ENCODE data around the gene KCNQ1OT1.

The KCNQ1OT1 gene

DNA sequence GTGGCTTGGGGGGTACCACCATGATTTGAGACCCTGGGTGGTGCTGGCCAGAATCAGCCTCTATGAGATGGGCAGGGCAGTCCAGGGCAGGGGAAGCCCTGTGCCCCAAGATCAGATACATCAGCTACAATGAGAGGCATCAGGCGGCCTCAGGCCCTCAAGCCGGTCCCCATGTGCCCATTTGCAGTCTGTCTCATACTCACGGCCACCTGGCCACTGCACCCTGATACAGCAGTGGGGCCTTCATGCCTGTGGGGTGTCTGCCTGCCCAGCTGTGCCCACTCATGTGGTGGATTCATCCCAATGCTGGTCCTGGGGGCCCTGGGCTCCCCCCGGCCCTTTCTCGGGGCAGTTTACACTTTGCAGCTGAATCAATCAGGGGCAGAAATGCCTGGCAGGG, 42.4 kb upstream of the KCNQ1OT1 start:
- no peaks in the 10 kb centered on the region for H3K36me3 ChIP-seq
- H3K27me3 ChIP-seq = no peaks in the 10 kb centered on the region
- no peaks in the 10 kb centered on the region for H3K9me3 ChIP-seq

DNA sequence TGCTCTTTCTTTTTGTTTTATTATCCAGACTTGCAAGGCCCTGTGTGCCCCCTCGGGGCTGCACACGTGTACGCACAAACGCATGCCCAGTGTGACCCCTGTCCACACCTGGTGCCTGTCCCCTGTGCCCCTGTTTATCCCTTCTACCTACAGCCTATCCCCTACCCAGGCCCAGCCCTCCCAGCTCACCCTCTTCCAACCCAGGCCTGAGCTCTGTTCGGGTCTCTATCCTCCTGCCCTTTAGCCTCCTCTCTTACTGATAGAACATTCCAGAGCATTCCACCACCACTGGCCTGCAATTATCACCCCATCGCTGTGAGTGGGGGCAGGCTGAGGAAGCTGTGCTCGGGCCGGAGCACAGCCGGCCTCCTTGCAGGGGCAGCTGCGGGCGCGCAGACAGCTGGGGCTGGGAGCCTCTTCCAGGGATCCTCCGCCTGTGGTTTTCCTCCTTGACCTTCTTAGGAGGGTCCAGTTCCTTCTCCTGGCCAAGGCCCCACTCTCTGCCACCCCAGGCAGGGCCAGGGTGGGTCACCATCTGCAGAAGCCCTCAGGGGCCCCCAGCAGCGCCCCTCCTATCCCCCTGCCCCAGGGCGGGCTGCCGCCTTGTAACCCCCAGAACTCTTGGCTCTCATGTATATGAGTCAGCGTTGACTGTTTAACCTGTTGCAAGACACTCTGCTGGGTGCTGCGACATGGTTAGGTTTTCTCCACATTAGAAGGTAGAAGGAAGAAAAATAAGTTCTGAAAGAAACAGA, 41.8 kb upstream of the KCNQ1OT1 start:
- H3K27ac ChIP-seq = no peak overlapping the region
- no peaks in the 10 kb centered on the region for H3K36me3 ChIP-seq
- no peak overlapping the region for H3K4me3 ChIP-seq (ENCODE audit: low read depth in 1 of 2, low read length in 1 of 2)
- H3K27me3 ChIP-seq = no peaks in the 10 kb centered on the region
- no peaks in the 10 kb centered on the region for H3K9me3 ChIP-seq
- TF ChIP-seq, protein P1, sequence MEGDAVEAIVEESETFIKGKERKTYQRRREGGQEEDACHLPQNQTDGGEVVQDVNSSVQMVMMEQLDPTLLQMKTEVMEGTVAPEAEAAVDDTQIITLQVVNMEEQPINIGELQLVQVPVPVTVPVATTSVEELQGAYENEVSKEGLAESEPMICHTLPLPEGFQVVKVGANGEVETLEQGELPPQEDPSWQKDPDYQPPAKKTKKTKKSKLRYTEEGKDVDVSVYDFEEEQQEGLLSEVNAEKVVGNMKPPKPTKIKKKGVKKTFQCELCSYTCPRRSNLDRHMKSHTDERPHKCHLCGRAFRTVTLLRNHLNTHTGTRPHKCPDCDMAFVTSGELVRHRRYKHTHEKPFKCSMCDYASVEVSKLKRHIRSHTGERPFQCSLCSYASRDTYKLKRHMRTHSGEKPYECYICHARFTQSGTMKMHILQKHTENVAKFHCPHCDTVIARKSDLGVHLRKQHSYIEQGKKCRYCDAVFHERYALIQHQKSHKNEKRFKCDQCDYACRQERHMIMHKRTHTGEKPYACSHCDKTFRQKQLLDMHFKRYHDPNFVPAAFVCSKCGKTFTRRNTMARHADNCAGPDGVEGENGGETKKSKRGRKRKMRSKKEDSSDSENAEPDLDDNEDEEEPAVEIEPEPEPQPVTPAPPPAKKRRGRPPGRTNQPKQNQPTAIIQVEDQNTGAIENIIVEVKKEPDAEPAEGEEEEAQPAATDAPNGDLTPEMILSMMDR (IDR thresholded peaks at IDR 0.05) = no peak
- no peaks in the 10 kb centered on the region for H3K4me1 ChIP-seq (ENCODE audit: control insufficient read depth in 1 of 2, insufficient read depth in 1 of 2, low read depth in 1 of 2, low read length in 1 of 2)

More for the DNA sequence above, 42.4 kb upstream of the KCNQ1OT1 start:
- no peak overlapping the region for H3K27ac ChIP-seq
- no peaks in the 10 kb centered on the region for H3K4me1 ChIP-seq (ENCODE audit: control insufficient read depth in 1 of 2, insufficient read depth in 1 of 2, low read depth in 1 of 2, low read length in 1 of 2)
- H3K4me3 ChIP-seq (ENCODE audit: low read depth in 1 of 2, low read length in 1 of 2) = no peak overlapping the region
- TF ChIP-seq, protein P1 (IDR thresholded peaks at IDR 0.05) = no peak

DNA sequence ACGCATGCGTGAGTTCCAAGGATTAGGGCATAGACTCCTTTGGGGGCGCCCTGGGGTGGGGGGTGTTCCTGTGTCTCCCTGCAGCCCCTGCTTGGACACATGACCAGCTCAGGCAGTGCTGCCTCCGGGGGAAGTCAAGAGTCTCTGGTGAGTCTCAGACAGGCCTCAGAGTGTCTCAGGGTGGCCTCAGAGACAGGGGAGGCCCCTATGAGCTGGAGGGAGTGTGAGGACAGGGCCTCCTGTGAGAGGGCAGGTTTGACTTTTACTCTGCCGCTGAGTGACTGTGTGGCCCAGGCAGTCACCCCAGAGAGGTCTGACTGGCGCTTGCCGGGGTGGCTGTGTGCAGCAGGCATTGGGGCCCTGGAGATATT, 41.2 kb upstream of the KCNQ1OT1 start:
- Histone ChIP-seq H3K4me3 (ENCODE audit: low read depth in 1 of 2, low read length in 1 of 2) (no peak overlapping the region), H3K27me3 (no peaks in the 10 kb centered on the region), H3K9me3 (no peaks in the 10 kb centered on the region), H3K27ac (no peak overlapping the region), H3K4me1 (ENCODE audit: control insufficient read depth in 1 of 2, insufficient read depth in 1 of 2, low read depth in 1 of 2, low read length in 1 of 2) (no peaks in the 10 kb centered on the region), H3K36me3 (no peaks in the 10 kb centered on the region)
- TF ChIP-seq, protein P1 (IDR thresholded peaks at IDR 0.05) = no peak

DNA sequence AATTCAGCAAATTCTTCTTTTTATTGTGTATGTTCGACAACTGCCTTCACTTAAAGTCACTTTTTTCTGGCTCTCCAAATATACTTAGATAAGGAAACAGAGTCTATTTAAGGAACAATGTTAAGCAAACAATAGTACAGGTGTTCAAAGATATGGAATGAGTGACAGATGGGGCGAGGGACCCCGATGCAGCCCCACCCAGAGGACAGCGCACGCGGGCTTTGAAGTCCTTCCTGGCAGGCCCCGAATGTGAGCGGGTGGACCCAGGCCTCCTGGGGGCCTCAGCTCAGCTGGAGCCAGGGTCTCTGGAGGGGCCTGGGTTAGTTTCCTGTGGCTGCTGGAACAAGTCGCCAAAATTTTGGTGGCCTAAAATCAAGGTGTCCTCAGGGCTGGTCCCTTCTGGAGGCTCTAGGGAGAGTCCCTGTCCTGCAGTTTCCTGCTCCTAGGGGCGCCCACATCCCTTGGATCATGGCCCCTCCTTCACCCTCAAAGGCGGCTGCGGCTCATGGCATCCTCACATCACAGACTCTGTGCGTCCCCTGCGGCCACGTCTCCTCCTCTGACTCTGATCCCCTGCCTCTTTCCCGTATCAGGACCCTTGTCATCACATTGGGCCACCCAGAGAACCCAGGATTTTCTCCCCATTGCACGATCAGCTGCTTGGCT, 40.6 kb upstream of the KCNQ1OT1 start:
- Histone ChIP-seq H3K4me1 (ENCODE audit: control insufficient read depth in 1 of 2, insufficient read depth in 1 of 2, low read depth in 1 of 2, low read length in 1 of 2) (no peaks in the 10 kb centered on the region), H3K9me3 (no peaks in the 10 kb centered on the region), H3K27me3 (no peaks in the 10 kb centered on the region), H3K4me3 (ENCODE audit: low read depth in 1 of 2, low read length in 1 of 2) (no peak overlapping the region), H3K36me3 (no peaks in the 10 kb centered on the region), H3K27ac (no peak overlapping the region)
- TF ChIP-seq, protein P1 (IDR thresholded peaks at IDR 0.05) = no peak

DNA sequence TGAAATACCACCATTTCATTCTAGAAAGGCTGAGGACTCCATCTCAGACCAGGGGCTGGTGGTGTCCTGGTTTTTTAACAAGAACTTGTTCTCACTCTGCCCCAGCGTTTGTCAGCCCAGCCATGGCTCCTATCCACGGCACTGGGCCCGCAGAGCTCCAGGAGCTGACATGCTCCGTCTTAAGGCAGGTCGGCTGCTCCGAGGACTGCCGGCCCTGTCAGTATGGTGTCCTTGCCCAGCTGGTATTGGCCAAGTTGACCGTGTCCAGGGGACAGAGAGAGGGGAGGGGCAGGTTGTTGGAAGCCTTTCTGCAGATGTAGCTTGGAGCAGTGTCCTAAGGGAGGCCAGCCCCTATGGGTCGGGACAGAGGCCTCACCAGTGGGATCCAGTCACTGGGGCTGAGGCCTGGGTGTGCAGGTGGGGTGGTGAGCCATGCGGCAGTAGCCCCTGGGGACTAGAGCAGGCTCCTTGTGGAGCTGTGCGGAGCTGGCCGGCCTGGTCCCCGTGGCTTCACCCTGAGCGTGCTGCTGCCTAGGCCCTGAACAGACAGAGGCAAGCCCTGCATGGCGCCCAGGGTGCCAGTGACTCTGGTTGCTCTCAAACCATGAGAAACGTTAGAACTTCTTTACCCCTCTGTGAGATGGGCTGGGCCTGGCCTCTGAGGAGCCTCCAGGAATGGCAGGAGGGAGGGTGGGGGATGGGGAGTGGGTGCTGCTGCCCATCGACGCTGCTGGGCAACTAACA, 39.9 kb upstream of the KCNQ1OT1 start:
- no peaks in the 10 kb centered on the region for H3K4me1 ChIP-seq (ENCODE audit: control insufficient read depth in 1 of 2, insufficient read depth in 1 of 2, low read depth in 1 of 2, low read length in 1 of 2)
- H3K27me3 ChIP-seq = no peaks in the 10 kb centered on the region
- H3K9me3 ChIP-seq = no peaks in the 10 kb centered on the region
- TF ChIP-seq, protein P1 (IDR thresholded peaks at IDR 0.05) = no peak
- no peaks in the 10 kb centered on the region for H3K36me3 ChIP-seq
- no peak overlapping the region for H3K27ac ChIP-seq
- no peak overlapping the region for H3K4me3 ChIP-seq (ENCODE audit: low read depth in 1 of 2, low read length in 1 of 2)
